GM18507 (cell line): Measurements from ENCODE around the gene SEMA6B.
"Not testable (repeated sequence)": the region's sequence is repeated elsewhere in the genome, so short reads cannot be mapped to it uniquely, and the experiment has no call there.

ENCODE experiments used
- DNase-seq: peaks from one replicate; pipeline ENCODE4 v3.0.0; 2011; ENCODE audit warnings: low read depth; ENCODE audit not compliant: insufficient read length; ENCODE audit errors: extremely low spot score
- FAIRE-seq: peaks from 2 replicates; lab custom pipeline; 2011; peaks lifted over from hg19 to GRCh38; lab: Jason Lieb, UNC

SEMA6B gene

GRCh38 chr19:4576016-4576933 lies 16.8 kb upstream of the SEMA6B start:
- DNase-seq (peak; percentile 71), FAIRE-seq (peak; percentile 47)

- DNase-seq, result no peak
Measured at GRCh38 chr19:4575267-4576015, 16.0 kb upstream of the SEMA6B start.

GRCh38 chr19:4573682-4574081 lies 14.2 kb upstream of the SEMA6B start:
- FAIRE-seq (no peak), DNase-seq (no peak)

More at GRCh38 chr19:4575267-4576015, 16.0 kb upstream of the SEMA6B start:
- no peak for FAIRE-seq

- no peak for DNase-seq
- FAIRE-seq, result no peak
Measured at GRCh38 chr19:4571305-4571917, 11.9 kb upstream of the SEMA6B start.

- DNase-seq (no peak), FAIRE-seq (no peak)
Measured at GRCh38 chr19:4570916-4571304, 11.4 kb upstream of the SEMA6B start.

GRCh38 chr19:4570402-4570801 lies 10.9 kb upstream of the SEMA6B start:
- DNase-seq (no peak), FAIRE-seq (no peak)

GRCh38 chr19:4568886-4569285 lies 9.4 kb upstream of the SEMA6B start:
- no peak for DNase-seq
- no peak for FAIRE-seq

GRCh38 chr19:4567584-4568071 lies 8.1 kb upstream of the SEMA6B start:
- DNase-seq, result no peak
- no peak for FAIRE-seq

GRCh38 chr19:4566402-4567051 lies 7.0 kb upstream of the SEMA6B start:
- DNase-seq, result no peak

GRCh38 chr19:4563562-4563961 lies 4.1 kb upstream of the SEMA6B start:
- DNase-seq, FAIRE-seq: not testable (repeated sequence)

More at GRCh38 chr19:4566402-4567051, 7.0 kb upstream of the SEMA6B start:
- no peak for FAIRE-seq

GRCh38 chr19:4562085-4562484 lies 2.6 kb upstream of the SEMA6B start:
- not testable (repeated sequence) for FAIRE-seq, DNase-seq

- DNase-seq (no peak), FAIRE-seq (no peak)
Measured at GRCh38 chr19:4557971-4558941, 1.2 kb downstream of the SEMA6B start.

GRCh38 chr19:4557144-4557970 lies 2.1 kb downstream of the SEMA6B start:
- no peak for FAIRE-seq
- no peak for DNase-seq

GRCh38 chr19:4556597-4557127 lies 2.8 kb downstream of the SEMA6B start:
- DNase-seq, result no peak
- FAIRE-seq, result no peak

GRCh38 chr19:4555657-4556561 lies 3.6 kb downstream of the SEMA6B start:
- no peak for FAIRE-seq
- no peak for DNase-seq

GRCh38 chr19:4554717-4555116 lies 4.8 kb downstream of the SEMA6B start:
- DNase-seq, result no peak
- no peak for FAIRE-seq
